ENCODE results near the gene SIAE.

Gene SIAE

DNA sequence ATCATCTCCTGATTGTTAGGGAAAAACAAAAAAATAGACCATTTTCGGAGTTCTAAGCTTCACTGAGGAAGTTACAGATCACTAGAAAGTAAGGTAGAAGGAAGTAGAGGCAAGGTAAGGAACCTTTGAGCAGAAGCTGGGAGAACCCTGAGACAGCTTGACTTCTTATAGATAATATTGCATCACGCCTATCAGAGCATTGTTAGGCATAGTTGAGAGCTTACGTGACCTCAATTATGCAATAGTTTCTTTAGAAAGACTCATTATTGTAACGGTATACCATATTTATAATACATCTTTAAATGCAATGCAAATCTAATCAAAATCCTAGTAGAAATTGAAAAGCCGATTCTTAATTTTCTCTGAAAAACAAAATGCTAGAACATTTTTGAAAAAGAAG lies 46.0 kb downstream of the SIAE start:
- DNase-seq (ENCODE audit: low spot score) = no peak

DNA sequence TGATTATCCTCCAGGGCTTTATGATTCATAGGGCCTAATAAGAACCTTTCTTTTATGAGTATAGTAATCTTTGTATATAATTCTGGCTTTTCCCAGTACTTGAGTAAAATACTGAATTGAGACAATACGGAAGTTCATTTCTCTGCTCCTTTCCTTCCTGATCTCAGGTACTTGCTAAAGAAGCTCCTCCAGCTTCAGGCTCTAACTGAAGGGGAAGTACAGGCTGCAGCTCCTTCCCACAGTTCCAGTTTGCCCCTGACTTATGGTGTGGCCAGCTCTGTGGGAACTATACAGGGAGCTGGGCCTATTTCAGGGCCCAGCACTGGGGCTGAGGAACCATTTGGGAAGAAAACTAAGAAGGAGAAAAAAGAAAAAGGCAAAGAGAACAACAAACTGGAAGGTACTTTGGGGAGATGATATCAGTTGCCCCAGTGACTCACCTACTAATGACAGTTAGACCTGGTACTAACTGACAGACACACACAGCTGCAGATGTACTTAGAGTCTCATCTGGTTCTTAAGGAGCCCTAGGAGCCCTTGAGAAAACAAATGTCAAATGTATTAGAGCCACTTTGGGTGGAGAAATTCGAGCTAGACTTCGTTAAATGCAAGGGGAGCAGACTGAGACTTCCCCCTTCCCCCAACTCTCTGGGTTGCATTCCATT lies 47.9 kb downstream of the SIAE start:
- TF ChIP-seq, protein P1, sequence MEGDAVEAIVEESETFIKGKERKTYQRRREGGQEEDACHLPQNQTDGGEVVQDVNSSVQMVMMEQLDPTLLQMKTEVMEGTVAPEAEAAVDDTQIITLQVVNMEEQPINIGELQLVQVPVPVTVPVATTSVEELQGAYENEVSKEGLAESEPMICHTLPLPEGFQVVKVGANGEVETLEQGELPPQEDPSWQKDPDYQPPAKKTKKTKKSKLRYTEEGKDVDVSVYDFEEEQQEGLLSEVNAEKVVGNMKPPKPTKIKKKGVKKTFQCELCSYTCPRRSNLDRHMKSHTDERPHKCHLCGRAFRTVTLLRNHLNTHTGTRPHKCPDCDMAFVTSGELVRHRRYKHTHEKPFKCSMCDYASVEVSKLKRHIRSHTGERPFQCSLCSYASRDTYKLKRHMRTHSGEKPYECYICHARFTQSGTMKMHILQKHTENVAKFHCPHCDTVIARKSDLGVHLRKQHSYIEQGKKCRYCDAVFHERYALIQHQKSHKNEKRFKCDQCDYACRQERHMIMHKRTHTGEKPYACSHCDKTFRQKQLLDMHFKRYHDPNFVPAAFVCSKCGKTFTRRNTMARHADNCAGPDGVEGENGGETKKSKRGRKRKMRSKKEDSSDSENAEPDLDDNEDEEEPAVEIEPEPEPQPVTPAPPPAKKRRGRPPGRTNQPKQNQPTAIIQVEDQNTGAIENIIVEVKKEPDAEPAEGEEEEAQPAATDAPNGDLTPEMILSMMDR (IDR thresholded peaks at IDR 0.05; ENCODE audit: extremely low read depth, missing control alignments) = no peak
- DNase-seq (ENCODE audit: low spot score) = no peak

More for the DNA sequence above, 46.0 kb downstream of the SIAE start:
- TF ChIP-seq, protein P1 (IDR thresholded peaks at IDR 0.05; ENCODE audit: extremely low read depth, missing control alignments) = no peak

DNA sequence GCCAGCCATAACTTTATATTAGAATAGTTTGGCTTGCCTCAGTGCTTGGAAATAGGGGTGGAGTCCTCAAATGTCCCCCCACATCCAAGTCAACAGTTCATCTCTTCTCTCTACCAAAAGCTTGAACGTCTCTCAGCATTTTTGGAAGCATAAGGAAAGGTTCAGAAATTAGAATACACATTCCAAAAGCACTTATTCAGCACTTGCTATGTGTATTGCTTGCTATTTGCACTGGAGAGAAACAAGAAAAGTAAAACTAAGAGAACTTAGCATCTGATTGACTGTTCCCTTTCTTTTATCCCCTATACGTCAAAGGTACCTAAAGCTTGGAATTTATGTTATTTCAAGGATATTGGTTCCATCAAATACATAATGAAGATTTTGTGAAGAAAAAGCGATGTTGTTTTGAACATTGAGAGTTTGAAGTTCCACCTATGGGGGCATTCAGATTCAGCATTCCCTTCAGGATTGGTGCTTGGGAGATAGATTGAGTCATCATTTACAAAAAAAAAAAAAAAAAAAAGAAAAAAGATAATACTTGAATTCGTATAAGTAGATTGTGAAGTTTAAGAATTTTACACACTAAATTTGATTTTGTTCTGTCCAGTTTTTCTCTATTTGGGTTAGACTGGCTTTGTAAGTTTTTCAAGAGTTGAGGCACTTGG lies 49.5 kb downstream of the SIAE start:
- DNase-seq (ENCODE audit: low spot score) = no peak
- TF ChIP-seq, protein P1 (IDR thresholded peaks at IDR 0.05; ENCODE audit: extremely low read depth, missing control alignments) = no peak

DNA sequence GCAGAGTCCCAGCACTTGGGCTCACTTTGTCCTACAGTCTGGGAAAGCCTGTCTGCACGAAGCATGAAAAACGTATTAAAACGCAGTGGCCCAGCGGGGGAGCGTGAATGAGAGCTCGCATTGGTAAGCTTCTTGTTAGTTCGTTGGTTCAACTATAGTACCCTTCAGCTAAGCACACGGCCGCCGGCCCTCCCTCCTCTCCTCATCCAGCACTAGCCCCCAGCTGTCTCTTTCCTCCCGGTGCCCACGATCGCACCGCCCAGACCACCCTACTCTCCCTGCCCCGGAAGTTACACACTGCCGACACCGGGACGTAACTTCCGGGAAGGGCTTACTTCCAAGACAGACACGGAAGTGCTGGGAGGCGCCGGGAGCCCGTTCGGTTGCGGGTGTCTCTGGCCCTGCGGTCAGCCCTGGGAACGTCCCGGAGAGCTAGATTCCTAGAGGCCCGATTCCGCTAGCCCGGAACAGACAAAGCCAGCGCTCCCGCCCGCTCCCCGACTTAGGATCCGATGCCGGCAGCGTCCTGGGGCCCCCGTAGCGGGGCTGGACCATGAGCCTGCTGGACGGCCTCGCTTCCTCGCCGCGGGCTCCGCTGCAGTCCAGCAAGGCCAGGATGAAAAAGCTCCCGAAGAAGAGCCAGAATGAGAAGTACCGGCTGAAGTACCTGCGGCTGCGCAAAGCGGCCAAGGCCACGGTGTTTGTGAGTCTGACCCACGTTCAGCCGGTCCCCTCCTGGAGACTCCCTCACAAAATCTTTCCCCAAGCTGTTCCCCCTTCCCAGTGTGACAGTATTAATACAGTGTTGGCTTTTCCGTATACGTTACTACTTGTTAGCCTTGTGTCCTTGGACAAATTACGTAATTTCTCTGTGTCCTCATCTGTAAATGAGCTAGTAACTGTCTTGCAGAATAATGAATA lies 50.7 kb downstream of the SIAE start, which contains the start of gene TBRG1:
TBRG1 (plus strand) TSS at position 334 of the 921 bp plus-strand sequence; CDS start at position 554, 220 bp downstream.
- peak; percentile 88 for DNase-seq (ENCODE audit: low spot score)
- TF ChIP-seq, protein P1 (IDR thresholded peaks at IDR 0.05; ENCODE audit: extremely low read depth, missing control alignments) = no peak

DNA sequence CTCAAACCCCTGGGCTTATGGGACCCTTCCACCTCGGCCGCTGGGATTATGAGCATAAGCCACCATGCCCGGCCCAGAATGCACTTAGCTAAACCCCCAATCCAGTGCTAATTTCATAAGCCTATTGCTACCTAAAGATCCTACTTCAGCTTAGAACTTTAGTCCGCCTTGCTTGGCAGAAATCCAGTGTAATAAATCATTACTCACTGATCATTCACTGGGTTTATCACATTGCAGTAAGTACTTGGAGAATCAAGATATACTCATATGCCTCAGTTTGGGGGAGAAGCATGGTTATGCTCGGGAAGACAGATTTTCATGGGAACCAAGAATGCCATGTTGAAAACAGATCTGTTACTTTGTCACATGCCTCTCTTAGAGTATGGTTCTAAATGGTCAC lies 54.7 kb downstream of the SIAE start:
- TF ChIP-seq, protein P1 (IDR thresholded peaks at IDR 0.05; ENCODE audit: extremely low read depth, missing control alignments) = no peak

DNA sequence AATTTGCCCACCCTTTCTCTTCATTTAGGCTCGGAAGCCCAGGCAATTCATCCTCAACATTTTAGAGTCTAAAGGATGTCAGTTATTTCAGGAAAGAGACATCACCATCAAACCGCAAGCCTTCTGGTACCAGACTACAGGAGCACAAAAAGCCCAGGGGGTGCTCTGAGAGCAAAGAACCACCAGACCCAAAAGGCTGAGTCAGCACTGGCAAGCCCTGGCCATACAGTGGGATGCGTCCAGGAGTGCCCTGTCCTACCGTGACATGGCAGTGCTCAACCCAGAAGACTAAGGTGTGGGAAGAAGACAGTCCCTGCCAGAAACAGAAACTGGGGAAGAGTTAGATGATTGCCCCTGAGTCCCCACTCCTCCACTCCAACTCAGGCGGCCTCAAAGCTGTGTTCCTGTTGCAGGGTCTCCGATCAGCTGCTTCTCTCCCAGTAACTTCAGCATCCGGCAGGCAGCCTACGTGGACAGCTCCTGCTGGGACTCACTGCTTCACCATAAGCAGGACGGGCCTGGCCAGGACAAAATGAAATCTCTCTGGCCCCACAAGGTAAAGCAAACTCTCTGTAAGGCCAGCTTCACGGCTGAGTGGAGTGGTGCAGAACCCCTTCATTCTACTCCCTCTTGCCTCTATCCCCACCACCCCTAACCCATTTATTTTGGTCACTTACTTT lies 60.8 kb downstream of the SIAE start:
- no peak for DNase-seq (ENCODE audit: low spot score)
- TF ChIP-seq, protein P1 (IDR thresholded peaks at IDR 0.05; ENCODE audit: extremely low read depth, missing control alignments) = no peak

More for the DNA sequence above, 54.7 kb downstream of the SIAE start:
- DNase-seq (ENCODE audit: low spot score) = no peak
